C4-2B (cell line): ENCODE data around the gene CHRNB2.

Source experiments
- CTCF ChIP-seq: fragments of 450-650 bp; conservative IDR thresholded peaks from 2 replicates; pipeline ENCODE4 v1.5.1; 2017; ENCODE audit warnings: mild to moderate bottlenecking
- ZFX ChIP-seq: fragments of 450-650 bp; IDR thresholded peaks from 2 replicates; pipeline ENCODE4 v1.6.1; 2017

- no peak for TF ChIP-seq CTCF
- no peak for TF ChIP-seq ZFX
Measured at GRCh38 chr1:154575147-154575927, 7.8 kb downstream of the CHRNB2 start.
